ENCODE results near the gene CREB3L2.

Gene CREB3L2

GRCh38 chr7:137850972-137851945 lies 150.6 kb downstream of the CREB3L2 start:
- H3K27ac ChIP-seq = no peak overlapping the region
- no peak for TF ChIP-seq ZFX (IDR thresholded peaks at IDR 0.05; ENCODE audit: borderline replicate concordance)
- no peak for TF ChIP-seq CTCF (IDR thresholded peaks at IDR 0.05)

- no peak overlapping the region for H3K27ac ChIP-seq
- TF ChIP-seq CTCF (IDR thresholded peaks at IDR 0.05) = no peak
- TF ChIP-seq ZFX (IDR thresholded peaks at IDR 0.05; ENCODE audit: borderline replicate concordance) = no peak
Observed at GRCh38 chr7:137850571-137850970, 151.3 kb downstream of the CREB3L2 start.

GRCh38 chr7:137848095-137848494 lies 153.8 kb downstream of the CREB3L2 start:
- H3K27ac ChIP-seq = no peak overlapping the region
- no peak for TF ChIP-seq ZFX (IDR thresholded peaks at IDR 0.05; ENCODE audit: borderline replicate concordance)
- TF ChIP-seq CTCF (IDR thresholded peaks at IDR 0.05) = no peak

- no peak overlapping the region for H3K27ac ChIP-seq
- no peak for TF ChIP-seq CTCF (IDR thresholded peaks at IDR 0.05)
- no peak for TF ChIP-seq ZFX (IDR thresholded peaks at IDR 0.05; ENCODE audit: borderline replicate concordance)
Observed at GRCh38 chr7:137847568-137848050, 154.3 kb downstream of the CREB3L2 start.

- no peak within 1 kb of the TSS for H3K27ac ChIP-seq
- TF ChIP-seq CTCF (IDR thresholded peaks at IDR 0.05) (no peak), ZFX (IDR thresholded peaks at IDR 0.05; ENCODE audit: borderline replicate concordance) (no peak)
Observed at GRCh38 chr7:137846827-137847567, 154.9 kb downstream of the CREB3L2 start, which contains the start of gene DGKI. DGKI (minus strand) TSS chr7:137846974.

GRCh38 chr7:137846549-137846826 lies 155.4 kb downstream of the CREB3L2 start:
- TF ChIP-seq CTCF (IDR thresholded peaks at IDR 0.05) (no peak), ZFX (IDR thresholded peaks at IDR 0.05; ENCODE audit: borderline replicate concordance) (no peak)
- no peak overlapping the region for H3K27ac ChIP-seq
